HG02852 (cell line): ENCODE measurements around the gene NRXN3.
"Not testable (repeated sequence)": the region's sequence is repeated elsewhere in the genome, so short reads cannot be mapped to it uniquely, and the experiment has no call there.

Source experiments
- ATAC-seq: cut with Tn5 transposase; IDR thresholded peaks from one replicate; pipeline ENCODE4 v1.9.1; 2021; ENCODE audit warnings: mild to moderate bottlenecking, moderate library complexity; ENCODE audit not compliant: unreplicated experiment

The NRXN3 gene

GRCh38 chr14:79730953-79731352 lies 1560.8 kb downstream of the NRXN3 start:
- peak; percentile 51 for ATAC-seq

GRCh38 chr14:79732911-79733655 lies 1562.9 kb downstream of the NRXN3 start:
- ATAC-seq: no peak

DNA sequence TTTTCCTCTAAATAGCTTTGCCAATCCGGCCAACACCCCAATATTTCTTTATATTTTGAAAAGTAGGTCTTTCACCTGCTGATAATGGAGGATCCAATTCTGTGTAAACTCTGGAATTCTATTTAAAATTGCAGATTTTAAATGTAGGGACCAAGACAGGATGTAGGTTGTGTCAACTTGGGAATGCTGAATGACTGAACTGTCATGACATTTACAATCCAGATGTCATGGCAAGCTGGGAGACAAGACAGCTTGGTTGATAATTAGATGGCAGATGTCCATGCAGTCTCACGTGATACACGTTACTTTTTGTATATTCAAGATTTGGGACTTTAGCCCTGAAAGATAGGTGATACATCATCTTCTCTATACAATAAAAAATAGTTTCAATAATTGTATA lies 1564.0 kb downstream of the NRXN3 start:
- ATAC-seq: no peak

DNA sequence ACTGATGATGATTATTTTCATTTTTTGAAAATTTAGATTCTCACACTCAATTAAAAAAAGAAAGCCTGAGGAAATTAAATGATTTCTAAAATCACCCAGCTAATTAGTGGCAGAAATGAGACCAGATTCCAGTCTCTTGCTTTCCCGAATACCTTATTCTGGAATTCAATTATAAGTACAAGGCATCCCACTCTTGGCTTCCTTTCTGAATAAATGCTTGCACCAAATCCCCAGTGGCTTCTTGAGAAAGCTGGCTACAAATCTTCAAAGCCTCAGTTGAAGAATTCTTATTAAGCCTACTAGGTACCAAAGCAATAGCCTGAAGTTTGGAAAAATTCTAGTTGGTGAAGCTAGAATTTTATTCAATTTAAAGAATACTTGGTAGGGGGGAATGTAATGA lies 1564.5 kb downstream of the NRXN3 start:
- no peak for ATAC-seq

GRCh38 chr14:79735121-79735520 lies 1564.9 kb downstream of the NRXN3 start:
- no peak for ATAC-seq

- no peak for ATAC-seq
These were observed 1570.0 kb downstream of the NRXN3 start for GRCh38 chr14:79740066-79740601.

GRCh38 chr14:79742142-79742541 lies 1572.0 kb downstream of the NRXN3 start:
- ATAC-seq: no peak

GRCh38 chr14:79745046-79745445 lies 1574.9 kb downstream of the NRXN3 start:
- no peak for ATAC-seq

- no peak for ATAC-seq
These were observed 1578.9 kb downstream of the NRXN3 start for GRCh38 chr14:79749065-79749464.

- ATAC-seq: no peak
These were observed 1588.8 kb downstream of the NRXN3 start for GRCh38 chr14:79758985-79759384.

DNA sequence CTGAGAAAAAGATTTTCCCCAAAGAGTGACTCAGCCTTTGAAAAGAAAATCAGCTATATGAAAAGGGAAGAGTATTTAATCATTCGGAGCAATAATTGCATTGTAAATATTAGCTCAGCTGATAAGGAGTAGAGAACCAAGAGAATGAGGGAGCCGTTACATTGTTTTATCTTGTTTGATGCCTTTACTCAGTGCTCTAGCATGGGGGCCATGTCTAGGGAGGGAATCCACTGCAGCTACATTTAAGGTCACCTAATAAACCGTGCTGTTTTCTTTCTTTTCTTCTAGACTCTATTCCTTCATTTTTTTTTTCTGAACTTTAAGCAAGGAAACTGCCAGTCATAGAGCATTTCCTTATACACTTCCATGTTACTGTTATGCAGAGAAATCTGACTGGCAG lies 1594.2 kb downstream of the NRXN3 start:
- no peak for ATAC-seq

GRCh38 chr14:79766511-79766910 lies 1596.3 kb downstream of the NRXN3 start:
- no peak for ATAC-seq

- ATAC-seq: no peak
These were observed 1597.1 kb downstream of the NRXN3 start for GRCh38 chr14:79767251-79767650.

GRCh38 chr14:79767721-79768120 lies 1597.5 kb downstream of the NRXN3 start:
- ATAC-seq: not testable (repeated sequence)

- ATAC-seq: no peak
These were observed 1611.7 kb downstream of the NRXN3 start for GRCh38 chr14:79781882-79782281.

DNA sequence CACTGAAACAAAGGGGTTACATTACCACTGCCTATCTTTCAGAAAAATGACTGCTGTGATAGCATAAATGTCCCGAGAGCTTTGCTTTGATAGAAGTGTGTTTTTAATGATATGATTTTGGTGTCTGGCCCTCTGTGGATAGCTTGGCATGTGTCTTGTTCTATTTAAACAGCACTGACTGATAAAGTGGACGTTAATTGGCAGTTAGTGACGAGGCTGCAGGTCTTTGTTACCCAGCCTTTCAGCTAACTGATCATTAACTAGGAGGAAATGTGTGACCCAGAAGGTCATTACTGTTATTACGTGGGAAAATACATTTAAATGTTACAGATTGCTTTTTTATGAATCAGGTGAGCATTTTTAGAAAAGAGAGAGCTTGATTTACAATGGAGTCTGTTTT lies 1612.9 kb downstream of the NRXN3 start:
- no peak for ATAC-seq

DNA sequence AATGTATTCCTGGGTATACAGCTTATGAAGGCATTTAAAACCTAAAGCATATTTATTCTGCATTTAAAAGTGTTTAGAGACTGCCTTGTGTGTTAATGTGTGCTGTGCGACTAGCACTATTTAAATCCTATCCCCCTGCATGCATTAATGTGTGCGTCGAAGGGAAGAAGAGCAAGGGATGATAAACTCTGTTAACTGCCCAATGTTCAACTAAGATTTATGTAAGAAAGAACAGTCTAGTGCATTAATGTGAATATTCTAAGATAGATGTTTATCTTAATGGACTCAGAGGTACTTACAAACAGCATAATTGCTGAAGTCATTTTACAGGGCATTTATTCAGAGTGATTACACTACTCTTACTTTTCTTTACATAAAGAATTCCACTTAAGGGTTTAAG lies 1616.3 kb downstream of the NRXN3 start:
- no peak for ATAC-seq

- ATAC-seq: no peak
These were observed 1618.2 kb downstream of the NRXN3 start for GRCh38 chr14:79788346-79788745.

GRCh38 chr14:79791055-79791732 lies 1621.0 kb downstream of the NRXN3 start:
- no peak for ATAC-seq

GRCh38 chr14:79802093-79802492 lies 1631.9 kb downstream of the NRXN3 start:
- ATAC-seq: no peak

DNA sequence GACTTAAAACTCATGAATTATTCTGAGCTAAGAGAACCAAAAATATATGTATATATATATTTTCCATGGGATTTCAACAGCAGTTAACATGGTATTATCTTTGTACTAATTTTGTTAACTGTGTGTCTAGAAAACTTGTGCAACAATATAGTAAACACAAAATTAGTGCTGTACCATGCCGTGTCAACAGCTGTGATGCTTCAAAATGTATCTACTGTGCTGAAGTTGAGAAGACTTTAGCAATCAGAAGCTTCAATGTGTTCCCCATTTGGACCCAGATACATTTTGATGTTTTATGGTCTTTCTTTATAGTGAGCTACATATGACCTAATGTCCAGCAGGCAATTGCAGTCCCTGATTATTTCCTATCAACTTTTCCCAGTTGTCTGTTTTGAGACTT lies 1635.5 kb downstream of the NRXN3 start:
- ATAC-seq: no peak
